ENCODE measurements around the gene SCPEP1. TPM values are rescaled to one million over a fixed set of nuclear protein-coding genes. Genes with fewer than 3 reads are reported as not detected.

The SCPEP1 gene
- total RNA-seq, 4 donors from 2014 or later = 61.0 to 111 (median 72.4) TPM

- Histone ChIP-seq H3K36me3 (no peaks in the 10 kb centered on the region), H3K9me3 (peaks cover 0 to 7% (median 0%) of the 10 kb centered on the region in 4 donors), H3K4me3 (no peak overlapping the region), H3K27ac (replicated peaks in 1 of 4) (peak overlapping the region; percentile 80 to 88 (median 85)), H3K4me1 (peaks cover 40 to 65% (median 51%) of the 10 kb centered on the region in 4 donors), H3K27me3 (no peaks in the 10 kb centered on the region)
- intact Hi-C loops (cut with DNase I) = no loop called here
- no peak for TF ChIP-seq POLR2A (IDR thresholded peaks at IDR 0.05; ENCODE audit: low read depth)
- peak; percentile 31 for TF ChIP-seq EP300 (IDR thresholded peaks at IDR 0.05)
- no peak for TF ChIP-seq CTCF (IDR thresholded peaks at IDR 0.05)
- TF ChIP-seq POLR2AphosphoS5 (IDR thresholded peaks at IDR 0.05) = peak; percentile 81 to 87
- DNase-seq (ENCODE audit: extremely low spot score) = no peak
- WGBS = 63% methylated on average over 8 of the region's 8 CpGs
These were observed 54.4 kb downstream of the SCPEP1 start for GRCh38 chr17:57032343-57032742.

GRCh38 chr17:57033296-57033695, 55.4 kb downstream of the SCPEP1 start:
- intact Hi-C loops (cut with DNase I) = no loop called here
- Histone ChIP-seq H3K4me3 (peak overlapping the region in 1 of 4 donors; percentile 6), H3K27me3 (no peaks in the 10 kb centered on the region), H3K27ac (replicated peaks in 1 of 4) (peak overlapping the region; percentile 80 to 88 (median 85)), H3K4me1 (peaks cover 40 to 67% (median 51%) of the 10 kb centered on the region in 4 donors), H3K9me3 (peaks cover 0 to 2% (median 0%) of the 10 kb centered on the region in 4 donors), H3K36me3 (no peaks in the 10 kb centered on the region)
- DNase-seq (ENCODE audit: extremely low spot score) = no peak
- 23% methylated on average over 3 of the region's 3 CpGs for WGBS
- TF ChIP-seq CTCF (IDR thresholded peaks at IDR 0.05) = no peak
- peak in 1 of 2 donors; percentile 57 for TF ChIP-seq POLR2AphosphoS5 (IDR thresholded peaks at IDR 0.05)
- TF ChIP-seq EP300 (IDR thresholded peaks at IDR 0.05) = no peak

GRCh38 chr17:57034807-57035754, 57.1 kb downstream of the SCPEP1 start:
- Histone ChIP-seq H3K27ac (replicated peaks in 1 of 4) (peak overlapping the region; percentile 58 to 88 (median 85)), H3K4me3 (no peak overlapping the region), H3K9me3 (no peaks in the 10 kb centered on the region), H3K36me3 (no peaks in the 10 kb centered on the region), H3K4me1 (peaks cover 40 to 67% (median 51%) of the 10 kb centered on the region in 4 donors), H3K27me3 (no peaks in the 10 kb centered on the region)
- no peak for DNase-seq (ENCODE audit: extremely low spot score)
- intact Hi-C loops (cut with DNase I) = no loop called here
- WGBS = 83% methylated on average over 10 of the region's 10 CpGs
- TF ChIP-seq CTCF (IDR thresholded peaks at IDR 0.05) (no peak), POLR2A (IDR thresholded peaks at IDR 0.05; ENCODE audit: low read depth) (no peak), POLR2AphosphoS5 (IDR thresholded peaks at IDR 0.05) (no peak), EP300 (IDR thresholded peaks at IDR 0.05) (no peak)

GRCh38 chr17:57035971-57036481, 58.1 kb downstream of the SCPEP1 start:
- Histone ChIP-seq H3K9me3 (no peaks in the 10 kb centered on the region), H3K27me3 (no peaks in the 10 kb centered on the region), H3K4me1 (peaks cover 40 to 63% (median 51%) of the 10 kb centered on the region in 4 donors), H3K4me3 (no peak overlapping the region), H3K27ac (replicated peaks in 1 of 4) (peak overlapping the region; percentile 58 to 88 (median 76)), H3K36me3 (no peaks in the 10 kb centered on the region)
- intact Hi-C loops (cut with DNase I) = no loop called here
- WGBS = 54% methylated on average over 4 of the region's 4 CpGs
- peak in 1 of 2 donors; percentile 37 for TF ChIP-seq POLR2AphosphoS5 (IDR thresholded peaks at IDR 0.05)
- TF ChIP-seq POLR2A (IDR thresholded peaks at IDR 0.05; ENCODE audit: low read depth) = no peak
- DNase-seq (ENCODE audit: extremely low spot score) = no peak

- TF ChIP-seq POLR2A (IDR thresholded peaks at IDR 0.05; ENCODE audit: low read depth) = no peak
- no peak for TF ChIP-seq POLR2AphosphoS5 (IDR thresholded peaks at IDR 0.05)
- TF ChIP-seq CTCF (IDR thresholded peaks at IDR 0.05) = no peak
- no peak for TF ChIP-seq EP300 (IDR thresholded peaks at IDR 0.05)
- no peak for DNase-seq (ENCODE audit: extremely low spot score)
- H3K9me3 ChIP-seq = no peaks in the 10 kb centered on the region
- intact Hi-C loops (cut with DNase I) = no loop called here
- 38% methylated on average over 1 of the region's 1 CpG for WGBS
- peaks cover 34 to 51% (median 46%) of the 10 kb centered on the region in 4 donors for H3K4me1 ChIP-seq
- H3K36me3 ChIP-seq = no peaks in the 10 kb centered on the region
- H3K4me3 ChIP-seq = no peak overlapping the region
- H3K27me3 ChIP-seq = no peaks in the 10 kb centered on the region
- H3K27ac ChIP-seq (replicated peaks in 1 of 4) = no peak overlapping the region
These were observed 59.5 kb downstream of the SCPEP1 start for GRCh38 chr17:57037411-57037810.
